Caco-2 (cell line): ENCODE measurements around the gene PLXNA4. TPM values are rescaled to one million over a fixed set of nuclear protein-coding genes. Genes with fewer than 3 reads are reported as not detected.

Experiments used
- BruUV-seq: library from RNA; stranded (reverse); fragments of 400-500 nt; replicated peaks from 2 replicates; lab custom pipeline; 2021; lab: Mats Ljungman, UMichigan
- CTCF ChIA-PET: fragments of 300-600 bp; sonication (Branson Sonifier 250); formaldehyde crosslinking; loops from one replicate; lab custom pipeline; 2022; ENCODE audit warnings: antibody characterized with exemption; lab: Charles Lee
- POLR2A ChIA-PET: fragments of 300-600 bp; sonication (Branson Sonifier 250); formaldehyde crosslinking; loops from one replicate; lab custom pipeline; 2022; ENCODE audit warnings: antibody characterized with exemption; lab: Charles Lee
- DNase-seq, 2 experiments: peaks; one replicate each; pipeline versions ENCODE4 v3.0.0 to v3.0.0-alpha.2; 2020 to 2022
- H3K27me3 ChIP-seq: replicated peaks from 2 replicates; pipeline ENCODE4 v1.6.0; 2011; ENCODE audit warnings: low read length; ENCODE audit not compliant: control insufficient read depth, insufficient read depth
- H3K36me3 ChIP-seq: 2 replicates; pipeline ENCODE4 v1.5.1; 2011; ENCODE audit warnings: low read length; ENCODE audit not compliant: control insufficient read depth, insufficient read depth
- H3K4me1 ChIP-seq: fragments of 250-450 bp; sonication (Bioruptor Pico); 2 replicates; pipeline ENCODE4 v1.5.1; 2020; ENCODE audit warnings: mild to moderate bottlenecking
- H3K4me3 ChIP-seq: 2 replicates; pipeline ENCODE4 v1.5.1; 2011; ENCODE audit warnings: low read depth, mild to moderate bottlenecking, control low read depth, low read length
- H3K9me3 ChIP-seq: fragments of 250-450 bp; sonication (Bioruptor Pico); 2 replicates; pipeline ENCODE4 v1.5.1; 2020; ENCODE audit warnings: mild to moderate bottlenecking, moderate library complexity
- H3K27ac Mint-ChIP-seq: one replicate; pipeline ENCODE4 v1.8.0; 2022; ENCODE audit warnings: mixed read lengths; ENCODE audit not compliant: unreplicated experiment
- H3K27me3 Mint-ChIP-seq: one replicate; pipeline ENCODE4 v1.8.0; 2022; ENCODE audit warnings: mixed read lengths; ENCODE audit not compliant: insufficient read depth, unreplicated experiment
- H3K36me3 Mint-ChIP-seq: one replicate; pipeline ENCODE4 v1.8.0; 2022; ENCODE audit warnings: mild to moderate bottlenecking, mixed read lengths; ENCODE audit not compliant: insufficient read depth, unreplicated experiment
- H3K4me1 Mint-ChIP-seq: one replicate; pipeline ENCODE4 v1.8.0; 2022; ENCODE audit warnings: low read depth, mixed read lengths; ENCODE audit not compliant: unreplicated experiment
- H3K4me3 Mint-ChIP-seq: one replicate; pipeline ENCODE4 v1.8.0; 2022; ENCODE audit warnings: mild to moderate bottlenecking, moderate library complexity, mixed read lengths; ENCODE audit not compliant: unreplicated experiment
- H3K9me3 Mint-ChIP-seq: one replicate; pipeline ENCODE4 v1.8.0; 2022; ENCODE audit warnings: mixed read lengths; ENCODE audit not compliant: unreplicated experiment
- CTCF ChIP-seq, 2 experiments: fragments of 200-600 bp in 1 of 2; IDR thresholded peaks; 1 replicate in 1 of 2; 2 replicates in 1 of 2; pipeline versions ENCODE4 v1.5.1 to v1.8.0; 2011 to 2022; ENCODE audit warnings: antibody characterized with exemption in 1 of 2, control low read depth in 1 of 2, inconsistent platforms in 1 of 2, low read depth in 1 of 2, low read length in 1 of 2, mild to moderate bottlenecking in 1 of 2, moderate library complexity in 1 of 2; ENCODE audit not compliant: insufficient read depth in 1 of 2, severe bottlenecking in 1 of 2, unreplicated experiment in 1 of 2
- intact Hi-C: fragments of 100-400 bp; cut with micrococcal nuclease; formaldehyde crosslinking; loops from one replicate; pipeline ENCODE4 v1.10.0; 2022; ENCODE audit not compliant: unreplicated experiment
- total RNA-seq: library from RNA; stranded (reverse); gene quantifications from 2 replicates; pipeline ENCODE4 v1.2.3, GENCODE V29; 2022

PLXNA4 gene
- total RNA-seq, 1 experiment from 2014 or later: 0.43 TPM

GRCh38 chr7:132399367-132399766, 176.9 kb downstream of the PLXNA4 start:
- Histone ChIP-seq H3K27me3 (no peaks in the 10 kb centered on the region), H3K36me3 (no peaks in the 10 kb centered on the region), H3K9me3 (peaks cover 4% of the 10 kb centered on the region; the same call in 1 of the 2 replicates), H3K4me1 (no peaks in the 10 kb centered on the region), H3K4me3 (no peak overlapping the region)
- ChIA-PET POLR2A (no interaction called here), CTCF (no interaction called here)
- Mint-ChIP-seq H3K27me3 (peaks cover 8% of the 10 kb centered on the region), H3K9me3 (peaks cover 9% of the 10 kb centered on the region), H3K36me3 (no peaks in the 10 kb centered on the region), H3K4me3 (no peak overlapping the region), H3K27ac (no peak overlapping the region), H3K4me1 (no peaks in the 10 kb centered on the region)
- no TSS peak for BruUV-seq
- DNase-seq: no peak
- intact Hi-C loops: no loop called here
- no peak for TF ChIP-seq CTCF (IDR thresholded peaks at IDR 0.05; ENCODE audit: insufficient read depth in 1 of 2, low read depth in 1 of 2, low read length in 1 of 2, severe bottlenecking in 1 of 2, unreplicated experiment in 1 of 2)

- intact Hi-C loops: no loop called here
- Mint-ChIP-seq H3K9me3 (peaks cover 9% of the 10 kb centered on the region), H3K4me1 (no peaks in the 10 kb centered on the region), H3K4me3 (no peak overlapping the region), H3K27ac (no peak overlapping the region), H3K27me3 (peaks cover 8% of the 10 kb centered on the region), H3K36me3 (no peaks in the 10 kb centered on the region)
- no peaks in the 10 kb centered on the region for H3K27me3 ChIP-seq
- no peak for TF ChIP-seq CTCF (IDR thresholded peaks at IDR 0.05; ENCODE audit: insufficient read depth in 1 of 2, low read depth in 1 of 2, low read length in 1 of 2, severe bottlenecking in 1 of 2, unreplicated experiment in 1 of 2)
- no peaks in the 10 kb centered on the region for H3K36me3 ChIP-seq
- ChIA-PET CTCF (no interaction called here), POLR2A (no interaction called here)
- no peaks in the 10 kb centered on the region for H3K4me1 ChIP-seq
- DNase-seq: no peak
- H3K4me3 ChIP-seq: no peak overlapping the region
- peaks cover 4% of the 10 kb centered on the region; the same call in 1 of the 2 replicates for H3K9me3 ChIP-seq
- BruUV-seq: no TSS peak
Measured at GRCh38 chr7:132398253-132398925, 177.9 kb downstream of the PLXNA4 start.

GRCh38 chr7:132397070-132397469, 179.2 kb downstream of the PLXNA4 start:
- Mint-ChIP-seq H3K36me3 (no peaks in the 10 kb centered on the region), H3K27me3 (peaks cover 8% of the 10 kb centered on the region), H3K9me3 (peaks cover 9% of the 10 kb centered on the region), H3K4me3 (no peak overlapping the region), H3K4me1 (no peaks in the 10 kb centered on the region), H3K27ac (no peak overlapping the region)
- no peak overlapping the region for H3K4me3 ChIP-seq
- POLR2A ChIA-PET: no interaction called here
- H3K27me3 ChIP-seq: no peaks in the 10 kb centered on the region
- CTCF ChIA-PET: interaction anchor here (0.9 kb wide), 1 partner anchor 183 kb away, joined by 3 read pairs; no protein-coding TSS in a partner anchor
- TF ChIP-seq CTCF (IDR thresholded peaks at IDR 0.05; ENCODE audit: insufficient read depth in 1 of 2, low read depth in 1 of 2, low read length in 1 of 2, severe bottlenecking in 1 of 2, unreplicated experiment in 1 of 2): no peak
- no TSS peak for BruUV-seq
- H3K9me3 ChIP-seq: peaks cover 4% of the 10 kb centered on the region; the same call in 1 of the 2 replicates
- intact Hi-C loops: no loop called here
- H3K36me3 ChIP-seq: no peaks in the 10 kb centered on the region
- DNase-seq: no peak
- no peaks in the 10 kb centered on the region for H3K4me1 ChIP-seq
